Stomach (tissue), 4 donors: ENCODE measurements around the gene B4GALT5.

Experiments used
- POLR2A ChIP-seq, 4 donors: fragments of 450-650 bp; IDR thresholded peaks; one replicate each; pipeline ENCODE4 v1.6.1; 2016; ENCODE audit warnings: antibody characterized with exemption in 4 of 4, control low read depth in 2 of 4, mild to moderate bottlenecking in 1 of 4, moderate library complexity in 1 of 4
- TF ChIP-seq, protein P1 (sequence below), 7 experiments: fragments of 450-650 bp in 4 of 7; fragments of 200-600 bp in 3 of 7; sonication (generic) in 3 of 7; IDR thresholded peaks; one replicate each; pipeline ENCODE4 v1.5.1; 2016 to 2019; ENCODE audit warnings: antibody characterized with exemption in 7 of 7, control low read depth in 2 of 7, mild to moderate bottlenecking in 1 of 7

DNA sequence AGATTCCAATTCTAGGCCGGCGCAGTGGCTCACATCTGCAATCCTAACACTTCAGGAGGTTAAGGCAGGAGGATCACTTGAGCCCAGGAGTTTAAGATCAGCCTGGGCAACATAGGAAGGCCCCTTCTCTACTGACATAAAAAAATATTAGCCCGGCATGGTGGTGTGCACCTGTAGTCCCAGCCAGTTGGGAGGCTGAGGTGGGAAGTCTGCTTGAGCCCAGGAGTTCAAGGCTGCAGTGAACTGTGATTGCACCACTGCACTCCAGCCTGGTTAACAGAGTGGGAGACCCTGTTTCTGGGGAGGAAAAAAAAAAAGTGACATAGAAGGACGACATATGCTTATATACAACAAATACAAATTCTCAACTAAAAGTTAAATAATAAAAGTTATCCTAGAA is 30.9 kb downstream of the B4GALT5 start:
- no peak for TF ChIP-seq POLR2A (IDR thresholded peaks at IDR 0.05)
- TF ChIP-seq, protein P1, sequence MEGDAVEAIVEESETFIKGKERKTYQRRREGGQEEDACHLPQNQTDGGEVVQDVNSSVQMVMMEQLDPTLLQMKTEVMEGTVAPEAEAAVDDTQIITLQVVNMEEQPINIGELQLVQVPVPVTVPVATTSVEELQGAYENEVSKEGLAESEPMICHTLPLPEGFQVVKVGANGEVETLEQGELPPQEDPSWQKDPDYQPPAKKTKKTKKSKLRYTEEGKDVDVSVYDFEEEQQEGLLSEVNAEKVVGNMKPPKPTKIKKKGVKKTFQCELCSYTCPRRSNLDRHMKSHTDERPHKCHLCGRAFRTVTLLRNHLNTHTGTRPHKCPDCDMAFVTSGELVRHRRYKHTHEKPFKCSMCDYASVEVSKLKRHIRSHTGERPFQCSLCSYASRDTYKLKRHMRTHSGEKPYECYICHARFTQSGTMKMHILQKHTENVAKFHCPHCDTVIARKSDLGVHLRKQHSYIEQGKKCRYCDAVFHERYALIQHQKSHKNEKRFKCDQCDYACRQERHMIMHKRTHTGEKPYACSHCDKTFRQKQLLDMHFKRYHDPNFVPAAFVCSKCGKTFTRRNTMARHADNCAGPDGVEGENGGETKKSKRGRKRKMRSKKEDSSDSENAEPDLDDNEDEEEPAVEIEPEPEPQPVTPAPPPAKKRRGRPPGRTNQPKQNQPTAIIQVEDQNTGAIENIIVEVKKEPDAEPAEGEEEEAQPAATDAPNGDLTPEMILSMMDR (IDR thresholded peaks at IDR 0.05): no peak
